Spleen (tissue), 7 donors: Measurements from ENCODE around the gene NUP85.

Source experiments
- POLR2A ChIP-seq, 3 donors: fragments of 450-650 bp; IDR thresholded peaks; one replicate each; pipeline ENCODE4 v1.5.1; 2017; ENCODE audit warnings: antibody characterized with exemption in 3 of 3, mild to moderate bottlenecking in 1 of 3
- POLR2AphosphoS5 ChIP-seq, 3 donors: sonication (generic); formaldehyde crosslinking; IDR thresholded peaks; one replicate each; pipeline ENCODE4 v1.5.1; 2017; ENCODE audit warnings: antibody characterized with exemption in 3 of 3
- TF ChIP-seq, protein P1 (sequence below), 11 experiments: fragments of 200-600 bp in 7 of 11; fragments of 450-650 bp in 4 of 11; sonication (generic) in 4 of 11; IDR thresholded peaks in 8 of 11; conservative IDR thresholded peaks in 3 of 11; 1 replicate in 7 of 11; 2 replicates in 4 of 11; pipeline versions ENCODE4 v1.4.0 to v1.8.0; 2016 to 2021; ENCODE audit warnings: antibody characterized with exemption in 11 of 11, inconsistent platforms in 4 of 11, mild to moderate bottlenecking in 1 of 11
- donor health status: DM: no; HTN: no; CAD: no; lungs with moderate emphysema.
- donor health status: DM: no; HTN: no; CAD: no.
- donor health status: DM: no; HTN: no; CAD: no.

- TF ChIP-seq, protein P1, sequence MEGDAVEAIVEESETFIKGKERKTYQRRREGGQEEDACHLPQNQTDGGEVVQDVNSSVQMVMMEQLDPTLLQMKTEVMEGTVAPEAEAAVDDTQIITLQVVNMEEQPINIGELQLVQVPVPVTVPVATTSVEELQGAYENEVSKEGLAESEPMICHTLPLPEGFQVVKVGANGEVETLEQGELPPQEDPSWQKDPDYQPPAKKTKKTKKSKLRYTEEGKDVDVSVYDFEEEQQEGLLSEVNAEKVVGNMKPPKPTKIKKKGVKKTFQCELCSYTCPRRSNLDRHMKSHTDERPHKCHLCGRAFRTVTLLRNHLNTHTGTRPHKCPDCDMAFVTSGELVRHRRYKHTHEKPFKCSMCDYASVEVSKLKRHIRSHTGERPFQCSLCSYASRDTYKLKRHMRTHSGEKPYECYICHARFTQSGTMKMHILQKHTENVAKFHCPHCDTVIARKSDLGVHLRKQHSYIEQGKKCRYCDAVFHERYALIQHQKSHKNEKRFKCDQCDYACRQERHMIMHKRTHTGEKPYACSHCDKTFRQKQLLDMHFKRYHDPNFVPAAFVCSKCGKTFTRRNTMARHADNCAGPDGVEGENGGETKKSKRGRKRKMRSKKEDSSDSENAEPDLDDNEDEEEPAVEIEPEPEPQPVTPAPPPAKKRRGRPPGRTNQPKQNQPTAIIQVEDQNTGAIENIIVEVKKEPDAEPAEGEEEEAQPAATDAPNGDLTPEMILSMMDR (IDR thresholded peaks at IDR 0.05 in 8 of 11, conservative IDR thresholded peaks at IDR 0.05 in 3 of 11): no peak
- TF ChIP-seq POLR2A (IDR thresholded peaks at IDR 0.05): no peak
- peak in 2 of 3 donors; percentile 3 to 12 for TF ChIP-seq POLR2AphosphoS5 (IDR thresholded peaks at IDR 0.05)
Observed at GRCh38 chr17:75271955-75272847, 66.7 kb downstream of the NUP85 start.
